Mesenchymal stem cell (in vitro differentiated cells and primary cell): ENCODE results near the gene GUCA1A.

Experiments used
- DNase-seq: peaks from one replicate; pipeline ENCODE4 v3.0.0-alpha.2; 2013
- H2AFZ ChIP-seq: one replicate; pipeline ENCODE4 v1.6.1; 2013; ENCODE audit warnings: low read depth, mild to moderate bottlenecking, control low read depth, inconsistent platforms, low read length, moderate library complexity
- H2AK5ac ChIP-seq: 2 replicates; pipeline ENCODE4 v1.6.1; 2013; ENCODE audit warnings: low read length, moderate library complexity, mild to moderate bottlenecking, inconsistent platforms; ENCODE audit not compliant: severe bottlenecking
- H2BK120ac ChIP-seq: one replicate; pipeline ENCODE4 v1.6.1; 2013; ENCODE audit warnings: low read depth, mild to moderate bottlenecking, inconsistent platforms, low read length, moderate library complexity
- H2BK12ac ChIP-seq, 2 experiments: one replicate each; pipeline ENCODE4 v1.6.1; 2013; ENCODE audit warnings: inconsistent platforms in 2 of 2, low read length in 2 of 2, mild to moderate bottlenecking in 2 of 2, moderate library complexity in 2 of 2, control low read depth in 1 of 2
- H2BK15ac ChIP-seq: one replicate; pipeline ENCODE4 v1.6.1; 2013; ENCODE audit warnings: mild to moderate bottlenecking, low read depth, inconsistent platforms; ENCODE audit not compliant: poor library complexity, severe bottlenecking
- H2BK5ac ChIP-seq: 2 replicates; pipeline ENCODE4 v1.6.1; 2013; ENCODE audit warnings: low read depth, mild to moderate bottlenecking, low read length, control low read depth, inconsistent platforms; ENCODE audit not compliant: poor library complexity, severe bottlenecking
- H3K14ac ChIP-seq, 2 experiments: one replicate each; pipeline ENCODE4 v1.6.1; 2013; ENCODE audit warnings: inconsistent platforms in 2 of 2, low read length in 2 of 2, control low read depth in 1 of 2, mild to moderate bottlenecking in 1 of 2, moderate library complexity in 1 of 2
- H3K18ac ChIP-seq, 2 experiments: one replicate each; pipeline ENCODE4 v1.6.1; 2013; ENCODE audit warnings: inconsistent platforms in 2 of 2, low read length in 2 of 2, control low read depth in 1 of 2, low read depth in 1 of 2, mild to moderate bottlenecking in 1 of 2
- H3K23ac ChIP-seq, 2 experiments: one replicate each; pipeline ENCODE4 v1.6.1; 2013; ENCODE audit warnings: inconsistent platforms in 2 of 2, low read length in 2 of 2, mild to moderate bottlenecking in 2 of 2, moderate library complexity in 2 of 2, control low read depth in 1 of 2
- H3K27ac ChIP-seq: 2 replicates; pipeline ENCODE4 v1.5.1; 2013; ENCODE audit warnings: mild to moderate bottlenecking, moderate library complexity, low read length, control low read depth, inconsistent platforms; ENCODE audit not compliant: poor library complexity, severe bottlenecking
- H3K27me3 ChIP-seq, 2 experiments: 2 replicates each; pipeline versions ENCODE4 v1.6.1 to v1.7.0; 2013; ENCODE audit warnings: low read length in 2 of 2, mild to moderate bottlenecking in 2 of 2, moderate library complexity in 2 of 2, control low read depth in 1 of 2, inconsistent platforms in 1 of 2; ENCODE audit not compliant: control insufficient read depth in 1 of 2, insufficient read depth in 1 of 2
- H3K36me3 ChIP-seq, 2 experiments: 2 replicates each; pipeline versions ENCODE4 v1.6.1 to v1.7.0; 2013; ENCODE audit warnings: low read length in 2 of 2, control low read depth in 1 of 2, inconsistent platforms in 1 of 2, low read depth in 1 of 2, mild to moderate bottlenecking in 1 of 2; ENCODE audit not compliant: insufficient read depth in 2 of 2, control insufficient read depth in 1 of 2
- H3K4ac ChIP-seq, 2 experiments: one replicate each; pipeline ENCODE4 v1.6.1; 2013; ENCODE audit warnings: inconsistent platforms in 2 of 2, low read length in 2 of 2, mild to moderate bottlenecking in 2 of 2, moderate library complexity in 2 of 2, control low read depth in 1 of 2, low read depth in 1 of 2
- H3K4me1 ChIP-seq: 2 replicates; pipeline ENCODE4 v1.6.1; 2013; ENCODE audit warnings: low read depth, low read length, control low read depth; ENCODE audit not compliant: control insufficient read depth, insufficient read depth
- H3K4me2 ChIP-seq: 2 replicates; pipeline ENCODE4 v1.6.1; 2013; ENCODE audit warnings: low read length, mild to moderate bottlenecking, inconsistent platforms; ENCODE audit not compliant: poor library complexity, severe bottlenecking
- H3K4me3 ChIP-seq, 2 experiments: 2 replicates each; pipeline versions ENCODE4 v1.5.1 to v1.7.0; 2013; ENCODE audit warnings: low read length in 2 of 2, mild to moderate bottlenecking in 2 of 2, control low read depth in 1 of 2, low read depth in 1 of 2; ENCODE audit not compliant: insufficient read depth in 1 of 2
- H3K79me1 ChIP-seq: replicated peaks from 2 replicates; pipeline ENCODE4 v1.6.1; 2013; ENCODE audit warnings: mild to moderate bottlenecking, control low read depth, low read length, inconsistent platforms; ENCODE audit not compliant: poor library complexity, severe bottlenecking
- H3K9ac ChIP-seq: 2 replicates; pipeline ENCODE4 v1.7.0; 2013; ENCODE audit warnings: mild to moderate bottlenecking, low read length, moderate library complexity
- H3K9me3 ChIP-seq: 2 replicates; pipeline ENCODE4 v1.7.0; 2013; ENCODE audit warnings: mild to moderate bottlenecking, low read length; ENCODE audit not compliant: control insufficient read depth
- H4K8ac ChIP-seq: one replicate; pipeline ENCODE4 v1.6.1; 2013; ENCODE audit warnings: inconsistent platforms, mild to moderate bottlenecking, low read length, moderate library complexity
- H4K91ac ChIP-seq: one replicate; pipeline ENCODE4 v1.6.1; 2013; ENCODE audit warnings: mild to moderate bottlenecking, low read length, inconsistent platforms
- WGBS: methylation state at CpG from one replicate; pipeline ENCODE4 v1.1.7; 2013; ENCODE audit warnings: mixed read lengths; 5-methylcytosine and 5-hydroxymethylcytosine counted together

The GUCA1A gene

GRCh38 chr6:42227173-42227850 is 54.1 kb downstream of the GUCA1A start:
- no peak overlapping the region for H3K18ac ChIP-seq
- H2AK5ac ChIP-seq: peak overlapping the region; percentile 98
- H3K27ac ChIP-seq: peak overlapping the region; percentile 96
- no peak overlapping the region for H2AFZ ChIP-seq
- peak overlapping the region; percentile 41 for H3K4me2 ChIP-seq
- no peaks in the 10 kb centered on the region for H3K9me3 ChIP-seq
- H3K9ac ChIP-seq: peak overlapping the region; percentile 68
- no peak for DNase-seq
- H3K23ac ChIP-seq: no peak overlapping the region
- H3K79me1 ChIP-seq: peaks cover 8% of the 10 kb centered on the region
- no peak overlapping the region for H3K14ac ChIP-seq
- peaks cover 9 to 50% of the 10 kb centered on the region in 2 experiments for H3K36me3 ChIP-seq
- no peak overlapping the region for H2BK120ac ChIP-seq
- WGBS: 95% methylated on average over 9 of the region's 9 CpGs
- H3K27me3 ChIP-seq: no peaks in the 10 kb centered on the region
- no peak overlapping the region for H3K4me3 ChIP-seq
- H2BK15ac ChIP-seq: no peak overlapping the region
- no peak overlapping the region for H2BK12ac ChIP-seq
- peaks cover 20% of the 10 kb centered on the region for H3K4me1 ChIP-seq
- peak overlapping the region; percentile 85 for H2BK5ac ChIP-seq
- H4K8ac ChIP-seq: no peak overlapping the region
- no peak overlapping the region for H4K91ac ChIP-seq
- no peak overlapping the region for H3K4ac ChIP-seq

DNA sequence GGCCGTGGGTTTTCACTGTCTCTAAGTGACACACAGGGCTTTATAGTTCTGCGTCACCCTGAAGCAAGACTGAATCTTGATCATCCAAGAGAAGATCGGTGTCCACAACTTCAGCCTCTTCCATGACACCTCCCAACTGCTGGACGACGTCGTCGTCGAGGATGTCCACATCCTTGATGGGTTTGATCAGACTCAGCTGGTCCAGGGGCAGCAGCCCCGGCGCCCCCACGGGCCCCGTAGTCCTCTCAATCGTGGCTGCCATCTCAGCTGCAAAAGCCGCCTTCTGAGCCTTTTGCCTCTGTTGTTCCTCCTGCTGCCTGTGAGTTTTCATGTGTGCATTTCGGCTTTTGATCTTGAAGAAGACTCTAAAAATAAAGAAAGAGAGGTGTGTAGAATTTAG is 55.1 kb downstream of the GUCA1A start:
- Histone ChIP-seq H3K27ac (peak overlapping the region; percentile 49), H3K9ac (no peak overlapping the region), H3K79me1 (peaks cover 8% of the 10 kb centered on the region), H4K91ac (no peak overlapping the region), H3K4me1 (peaks cover 20% of the 10 kb centered on the region), H3K4me3 (no peak overlapping the region), H3K27me3 (no peaks in the 10 kb centered on the region), H3K18ac (no peak overlapping the region), H3K9me3 (no peaks in the 10 kb centered on the region), H2AFZ (no peak overlapping the region), H3K4me2 (no peak overlapping the region), H3K4ac (no peak overlapping the region), H3K36me3 (peaks cover 12 to 58% of the 10 kb centered on the region in 2 experiments), H2BK15ac (no peak overlapping the region), H4K8ac (no peak overlapping the region), H2BK12ac (no peak overlapping the region), H2BK5ac (no peak overlapping the region), H2AK5ac (peak overlapping the region; percentile 92), H2BK120ac (no peak overlapping the region), H3K14ac (no peak overlapping the region), H3K23ac (no peak overlapping the region)
- no peak for DNase-seq
- 98% methylated on average over 15 of the region's 15 CpGs for WGBS
